NT2/D1 (cell line): ENCODE data around the gene ALG14.

Experiments used
- YY1 ChIP-seq: IDR thresholded peaks from 2 replicates; pipeline ENCODE4 v1.6.1; 2011; ENCODE audit not compliant: insufficient read length, insufficient read depth
- ZNF274 ChIP-seq: IDR thresholded peaks from 2 replicates; pipeline ENCODE4 v1.6.1; 2011; ENCODE audit warnings: mild to moderate bottlenecking, low read depth, low read length

GRCh38 chr1:94942171-94943128, 130.3 kb downstream of the ALG14 start:
- TF ChIP-seq YY1 (no peak), ZNF274 (no peak)
